Measurements from ENCODE around the gene MKX. TPM values are rescaled to one million over a fixed set of nuclear protein-coding genes. Genes with fewer than 3 reads are reported as not detected.

MKX gene
- total RNA-seq, 8 experiments from 2014 or later = 0.17 to 66.1 (median 1.3) TPM

GRCh38 chr10:27680691-27681605, 64.7 kb downstream of the MKX start:
- in situ Hi-C loops (cut with MboI; ENCODE audit: low pct_unique_long_range_greater_than_20kb in 2 of 9, low sequenced_read_pairs in 9 of 9, unreplicated experiment in 9 of 9) = no loop called here
- Histone ChIP-seq H3K4me1 (replicated peaks in 1 of 2) (no peaks in the 10 kb centered on the region), H3K4me3 (no peak overlapping the region), H3K27ac (no peak overlapping the region)
- no peak for ATAC-seq (replicated peaks in 6 of 8)
- 71 to 100% (median 92%) methylated on average over 1 to 13 of the region's 14 CpGs for WGBS, 10 experiments

DNA sequence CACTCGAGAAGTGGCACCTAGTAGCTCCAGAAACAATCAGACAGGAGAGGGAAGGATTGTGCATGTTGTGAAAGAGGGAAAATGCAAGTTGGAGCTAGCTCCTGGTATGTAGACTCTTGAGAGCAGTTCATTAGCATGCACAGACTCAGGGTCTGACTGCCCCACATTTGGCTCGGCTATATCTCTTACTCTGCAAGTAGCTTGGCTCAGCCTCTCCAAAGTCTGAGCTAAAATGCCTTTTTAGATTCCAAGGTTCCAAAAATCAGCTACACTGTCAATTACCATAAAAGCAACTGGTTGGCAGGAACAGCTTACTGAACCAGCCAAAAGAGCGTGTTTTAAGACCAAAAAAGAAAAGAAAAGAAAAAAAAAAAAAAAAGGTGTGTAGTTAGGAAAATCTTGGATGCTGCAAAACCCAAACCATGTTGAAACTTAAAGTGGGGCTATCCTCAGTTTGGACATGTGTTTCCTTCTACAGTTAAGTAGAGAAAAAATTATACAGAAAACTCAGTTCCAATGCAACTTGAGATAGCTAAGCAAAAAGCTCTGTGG, 65.5 kb downstream of the MKX start:
- WGBS, 10 experiments = 0 to 71% (median 50%) methylated on average over 1 to 3 of the region's 3 CpGs; no CpG with 5 or more reads in 1 of the 10 experiments
- Histone ChIP-seq H3K27ac (no peak overlapping the region), H3K4me3 (no peak overlapping the region), H3K4me1 (replicated peaks in 1 of 2) (no peaks in the 10 kb centered on the region)
- peak in 3 of 8 experiments; percentile 76 to 83 (median 82) for ATAC-seq (replicated peaks in 6 of 8)
- in situ Hi-C loops (cut with MboI; ENCODE audit: low pct_unique_long_range_greater_than_20kb in 2 of 9, low sequenced_read_pairs in 9 of 9, unreplicated experiment in 9 of 9) = no loop called here

DNA sequence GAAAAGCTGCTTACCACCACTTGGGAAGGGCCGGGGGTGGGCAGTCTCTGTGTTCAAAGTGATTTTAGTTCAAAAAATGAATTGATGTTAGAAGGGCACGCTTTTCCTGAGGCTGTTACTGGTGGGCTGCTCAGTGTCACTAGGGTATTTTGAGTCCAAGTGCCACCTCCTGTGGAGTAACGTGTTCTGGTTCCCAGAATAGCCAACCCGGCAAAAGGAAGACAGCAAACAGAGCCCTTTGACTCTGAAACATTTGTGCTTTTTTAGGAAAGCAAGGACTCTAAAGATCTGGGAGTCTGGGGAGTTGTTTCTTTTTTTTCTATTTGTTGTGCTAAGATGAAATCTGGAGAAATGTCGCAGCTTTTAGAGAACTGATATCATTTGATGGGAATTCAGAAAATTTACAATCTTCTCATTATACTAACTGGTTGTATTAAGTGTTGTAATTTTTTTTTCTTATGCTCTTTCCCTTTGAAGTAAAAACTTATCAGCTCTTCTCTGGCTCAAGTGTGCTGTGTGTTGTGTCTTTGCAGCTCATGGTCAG, 66.2 kb downstream of the MKX start:
- WGBS, 10 experiments = 0 to 85% (median 70%) methylated on average over 1 to 5 of the region's 5 CpGs
- ATAC-seq (replicated peaks in 6 of 8) = no peak
- in situ Hi-C loops (cut with MboI; ENCODE audit: low pct_unique_long_range_greater_than_20kb in 2 of 9, low sequenced_read_pairs in 9 of 9, unreplicated experiment in 9 of 9) = no loop called here
- no peak overlapping the region for H3K4me3 ChIP-seq
- no peak overlapping the region for H3K27ac ChIP-seq
- no peaks in the 10 kb centered on the region for H3K4me1 ChIP-seq (replicated peaks in 1 of 2)

DNA sequence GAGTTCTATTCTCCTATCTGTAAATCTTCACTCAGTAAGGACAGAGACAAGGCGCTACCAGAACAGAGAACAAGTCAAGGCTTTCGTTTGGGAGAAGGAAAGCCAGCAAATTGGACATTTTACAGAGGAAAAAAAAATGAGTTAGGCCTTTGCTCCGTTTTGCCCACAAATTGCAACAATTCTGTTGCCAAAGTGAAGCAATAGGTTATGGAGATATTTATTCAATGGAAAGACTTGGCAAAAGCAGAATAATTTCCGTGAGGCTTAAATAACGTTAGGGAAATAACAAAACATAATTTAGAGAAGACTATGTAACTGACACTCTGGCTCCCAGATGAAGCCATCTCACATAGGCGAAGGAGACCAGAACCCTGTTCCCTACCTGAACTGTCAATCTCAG, 67.5 kb downstream of the MKX start:
- no peaks in the 10 kb centered on the region for H3K4me1 ChIP-seq (replicated peaks in 1 of 2)
- no peak overlapping the region for H3K27ac ChIP-seq
- 0 to 100% (median 75%) methylated on average over 1 to 6 of the region's 6 CpGs for WGBS, 10 experiments
- H3K4me3 ChIP-seq = no peak overlapping the region
- no peak for ATAC-seq (replicated peaks in 6 of 8)
- in situ Hi-C loops (cut with MboI; ENCODE audit: low pct_unique_long_range_greater_than_20kb in 2 of 9, low sequenced_read_pairs in 9 of 9, unreplicated experiment in 9 of 9) = no loop called here

- in situ Hi-C loops (cut with MboI; ENCODE audit: low pct_unique_long_range_greater_than_20kb in 2 of 9, low sequenced_read_pairs in 9 of 9, unreplicated experiment in 9 of 9) = no loop called here
- no peak overlapping the region for H3K4me3 ChIP-seq
- no peak overlapping the region for H3K27ac ChIP-seq
- H3K4me1 ChIP-seq (replicated peaks in 1 of 2) = no peaks in the 10 kb centered on the region
- ATAC-seq (replicated peaks in 6 of 8) = no peak
Measured at GRCh38 chr10:27673065-27673464, 72.6 kb downstream of the MKX start.

DNA sequence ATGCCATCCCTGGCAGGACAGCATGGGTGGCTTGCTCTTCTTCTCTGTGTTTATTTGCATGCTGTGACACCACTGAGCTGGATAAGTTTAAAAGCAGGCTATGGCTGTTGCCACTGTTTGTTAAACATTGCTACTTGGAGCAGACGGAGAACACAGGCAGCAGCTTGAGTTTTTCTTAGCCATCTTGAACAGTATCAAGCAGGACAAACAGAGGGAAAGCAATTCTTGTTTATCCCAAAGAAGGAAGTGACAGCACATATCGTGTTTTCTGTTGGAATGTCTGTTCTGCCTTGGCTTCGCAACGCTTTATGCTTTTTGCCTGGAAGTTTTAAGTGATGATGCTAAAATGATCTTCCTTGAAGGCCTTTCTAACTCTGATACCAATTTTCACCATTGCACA, 73.8 kb downstream of the MKX start:
- Histone ChIP-seq H3K4me3 (no peak overlapping the region), H3K27ac (no peak overlapping the region), H3K4me1 (replicated peaks in 1 of 2) (no peaks in the 10 kb centered on the region)
- no peak for ATAC-seq (replicated peaks in 6 of 8)
- in situ Hi-C loops (cut with MboI; ENCODE audit: low pct_unique_long_range_greater_than_20kb in 2 of 9, low sequenced_read_pairs in 9 of 9, unreplicated experiment in 9 of 9) = no loop called here
- 89 to 96% (median 91%) methylated on average over 2 to 4 of the region's 4 CpGs for WGBS, 10 experiments

DNA sequence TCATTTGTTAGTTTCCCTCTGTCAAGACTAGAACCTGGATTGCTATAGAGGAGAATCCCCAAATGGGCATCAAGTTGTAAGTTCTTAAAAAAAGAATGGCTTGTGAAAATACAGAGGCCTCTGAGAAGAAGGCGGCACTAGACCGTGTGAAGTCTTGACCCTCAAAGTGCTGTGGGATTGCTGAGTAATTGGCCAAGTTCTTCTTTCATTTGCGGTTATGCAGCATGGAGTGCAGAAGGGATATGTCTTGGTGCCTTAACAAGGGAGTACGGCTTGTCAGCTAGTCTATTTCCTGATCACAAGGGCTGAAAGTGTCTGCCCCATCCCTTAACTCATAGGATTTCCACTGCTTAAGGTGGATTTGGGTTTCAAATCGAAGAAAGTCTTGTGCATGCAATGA, 81.2 kb downstream of the MKX start:
- H3K4me3 ChIP-seq = no peak overlapping the region
- ATAC-seq (replicated peaks in 6 of 8) = no peak
- H3K4me1 ChIP-seq (replicated peaks in 1 of 2) = no peaks in the 10 kb centered on the region
- in situ Hi-C loops (cut with MboI; ENCODE audit: low pct_unique_long_range_greater_than_20kb in 2 of 9, low sequenced_read_pairs in 9 of 9, unreplicated experiment in 9 of 9) = no loop called here
- H3K27ac ChIP-seq = no peak overlapping the region
- 71 to 91% (median 84%) methylated on average over 1 to 5 of the region's 5 CpGs; no CpG with 5 or more reads in 2 of the 10 experiments for WGBS, 10 experiments

- in situ Hi-C loops (cut with MboI; ENCODE audit: low pct_unique_long_range_greater_than_20kb in 2 of 9, low sequenced_read_pairs in 9 of 9, unreplicated experiment in 9 of 9) = no loop called here
- Histone ChIP-seq H3K27ac (no peak overlapping the region), H3K4me1 (replicated peaks in 1 of 2) (no peaks in the 10 kb centered on the region), H3K4me3 (no peak overlapping the region)
- peak in 2 of 8 experiments; percentile 67 to 72 for ATAC-seq (replicated peaks in 6 of 8)
Measured at GRCh38 chr10:27663621-27664020, 82.0 kb downstream of the MKX start.

- in situ Hi-C loops (cut with MboI; ENCODE audit: low pct_unique_long_range_greater_than_20kb in 2 of 9, low sequenced_read_pairs in 9 of 9, unreplicated experiment in 9 of 9) = no loop called here
- ATAC-seq (replicated peaks in 6 of 8) = peak in 2 of 8 experiments; percentile 46 to 58
- H3K27ac ChIP-seq = no peak overlapping the region
- H3K4me1 ChIP-seq (replicated peaks in 1 of 2) = no peaks in the 10 kb centered on the region
- WGBS, 10 experiments = 60 to 100% (median 95%) methylated on average over 1 to 3 of the region's 3 CpGs
- H3K4me3 ChIP-seq = no peak overlapping the region
Measured at GRCh38 chr10:27661514-27662286, 83.9 kb downstream of the MKX start.

DNA sequence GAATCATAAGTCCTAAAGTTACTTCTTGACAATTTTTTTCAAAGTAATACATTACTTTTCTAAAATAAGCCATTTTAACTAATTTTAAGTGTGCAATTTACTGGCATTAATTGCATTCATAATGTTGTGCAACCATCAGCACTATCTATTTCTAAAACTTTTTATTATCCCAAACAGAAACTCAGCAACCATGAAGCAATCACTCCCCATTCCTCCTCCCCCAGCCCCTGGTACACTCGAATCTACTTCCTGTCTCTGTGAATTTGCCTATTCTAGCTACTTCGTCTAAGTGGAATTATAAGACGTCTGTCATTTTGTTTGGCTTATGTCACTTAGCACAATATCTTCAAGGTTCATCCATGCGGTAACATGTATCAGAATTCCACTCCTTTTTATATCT, 84.9 kb downstream of the MKX start:
- Histone ChIP-seq H3K4me3 (no peak overlapping the region), H3K27ac (no peak overlapping the region), H3K4me1 (replicated peaks in 1 of 2) (no peaks in the 10 kb centered on the region)
- 50 to 80% (median 68%) methylated on average over 1 to 4 of the region's 4 CpGs for WGBS, 10 experiments
- ATAC-seq (replicated peaks in 6 of 8) = no peak
- in situ Hi-C loops (cut with MboI; ENCODE audit: low pct_unique_long_range_greater_than_20kb in 2 of 9, low sequenced_read_pairs in 9 of 9, unreplicated experiment in 9 of 9) = no loop called here

DNA sequence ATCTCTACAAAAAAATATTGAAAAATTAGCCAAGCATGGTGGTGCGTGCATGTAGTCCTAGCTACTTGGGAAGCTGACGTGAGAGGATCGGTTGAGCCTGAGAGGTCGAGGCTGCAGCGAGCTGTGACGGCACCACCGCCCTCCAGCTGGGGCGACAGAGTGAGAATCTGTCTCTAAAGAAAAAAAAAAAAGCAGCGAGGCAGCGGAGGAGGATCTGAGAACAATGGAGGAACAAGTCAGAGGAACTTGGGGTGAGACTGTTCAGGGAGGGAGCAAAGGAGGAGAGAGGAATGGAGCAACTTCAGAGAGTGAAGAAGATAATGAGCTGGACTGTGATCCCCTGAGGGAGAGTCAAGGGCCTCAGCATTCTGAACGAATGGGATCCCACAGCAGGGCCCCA, 85.4 kb downstream of the MKX start:
- no peaks in the 10 kb centered on the region for H3K4me1 ChIP-seq (replicated peaks in 1 of 2)
- no peak overlapping the region for H3K27ac ChIP-seq
- no peak for ATAC-seq (replicated peaks in 6 of 8)
- WGBS, 10 experiments = 67 to 100% (median 81%) methylated on average over 1 to 11 of the region's 11 CpGs; no CpG with 5 or more reads in 2 of the 10 experiments
- in situ Hi-C loops (cut with MboI; ENCODE audit: low pct_unique_long_range_greater_than_20kb in 2 of 9, low sequenced_read_pairs in 9 of 9, unreplicated experiment in 9 of 9) = no loop called here
- no peak overlapping the region for H3K4me3 ChIP-seq

DNA sequence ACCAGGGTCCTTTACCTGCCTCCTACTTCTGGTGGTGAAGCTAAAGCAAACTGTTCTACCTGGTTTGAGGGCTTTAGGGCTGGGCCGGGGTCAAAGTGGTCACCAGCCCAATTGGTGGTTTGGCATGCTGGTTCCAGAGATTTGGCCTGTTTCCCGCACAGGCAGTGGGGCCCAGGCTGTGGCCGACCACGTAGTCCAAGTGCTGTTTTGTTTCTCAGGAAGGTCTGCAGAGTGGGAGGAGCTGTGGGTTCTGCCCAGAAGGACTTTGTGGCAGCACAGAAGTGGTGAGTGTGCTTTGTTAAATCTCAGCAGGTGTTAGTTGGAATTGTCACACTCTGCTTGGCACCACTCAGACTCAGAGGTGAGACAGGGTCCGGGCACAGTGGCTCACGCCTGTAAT, 85.8 kb downstream of the MKX start:
- Histone ChIP-seq H3K4me1 (replicated peaks in 1 of 2) (no peaks in the 10 kb centered on the region), H3K27ac (no peak overlapping the region), H3K4me3 (no peak overlapping the region)
- in situ Hi-C loops (cut with MboI; ENCODE audit: low pct_unique_long_range_greater_than_20kb in 2 of 9, low sequenced_read_pairs in 9 of 9, unreplicated experiment in 9 of 9) = loop anchor here in 1 of 9 experiments (10.0 kb wide), 1 partner anchor 95 kb away; no protein-coding TSS in a partner anchor
- ATAC-seq (replicated peaks in 6 of 8) = no peak
- WGBS, 10 experiments = 100% methylated on average over 1 to 3 of the region's 6 CpGs; no CpG with 5 or more reads in 7 of the 10 experiments

DNA sequence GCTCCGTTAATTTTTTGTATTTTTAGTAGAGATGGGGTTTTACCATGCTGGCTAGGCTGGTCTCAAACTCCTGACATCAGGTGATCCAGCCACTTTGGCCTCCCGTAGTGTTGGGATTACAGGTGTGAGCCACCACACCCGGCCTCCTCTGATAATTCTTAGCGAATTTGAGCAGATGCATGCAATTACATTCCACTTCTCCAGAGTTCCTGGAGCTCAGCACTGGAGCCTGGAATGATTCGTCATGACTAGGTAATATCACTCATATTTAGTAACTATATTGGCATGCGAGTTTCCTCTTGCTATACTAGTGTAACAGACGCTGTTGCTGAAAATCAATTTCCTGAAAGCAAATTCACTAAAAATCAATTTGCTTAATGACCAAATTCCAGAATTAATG, 86.8 kb downstream of the MKX start:
- ATAC-seq (replicated peaks in 6 of 8) = no peak
- 11 to 100% (median 84%) methylated on average over 1 to 5 of the region's 7 CpGs for WGBS, 10 experiments
- Histone ChIP-seq H3K27ac (no peak overlapping the region), H3K4me3 (no peak overlapping the region), H3K4me1 (replicated peaks in 1 of 2) (no peaks in the 10 kb centered on the region)
- in situ Hi-C loops (cut with MboI; ENCODE audit: low pct_unique_long_range_greater_than_20kb in 2 of 9, low sequenced_read_pairs in 9 of 9, unreplicated experiment in 9 of 9) = loop anchor here in 1 of 9 experiments (10.0 kb wide), 1 partner anchor 94 kb away; no protein-coding TSS in a partner anchor
